Thyroid gland (tissue), 4 donors: ENCODE data around the gene ADRA2B. TPM values are rescaled to one million over a fixed set of nuclear protein-coding genes. Genes with fewer than 3 reads are reported as not detected.

Source experiments
- DNase-seq, 2 donors: peaks; one replicate each; pipeline ENCODE4 v3.0.0-alpha.2; 2019
- H3K27ac ChIP-seq, 3 donors: fragments of 200-600 bp; sonication (generic); 1 replicate in 2 of 3; 2 replicates in 1 of 3; pipeline ENCODE4 v1.5.1; 2016 to 2019; ENCODE audit warnings: mild to moderate bottlenecking in 1 of 3, moderate library complexity in 1 of 3
- H3K27me3 ChIP-seq: fragments of 200-600 bp; sonication (generic); one replicate; pipeline ENCODE4 v1.5.1; 2019
- H3K36me3 ChIP-seq, 2 donors: fragments of 200-600 bp; sonication (generic); one replicate each; pipeline ENCODE4 v1.5.1; 2016 to 2019
- H3K4me1 ChIP-seq, 2 donors: fragments of 200-600 bp; sonication (generic); one replicate each; pipeline ENCODE4 v1.5.1; 2017 to 2019
- H3K4me3 ChIP-seq, 3 donors: fragments of 200-600 bp; sonication (generic); replicated peaks in 1 of 3; 1 replicate in 2 of 3; 2 replicates in 1 of 3; pipeline ENCODE4 v1.5.1; 2016; ENCODE audit warnings: mild to moderate bottlenecking in 1 of 3
- H3K9me3 ChIP-seq: fragments of 200-600 bp; sonication (generic); one replicate; pipeline ENCODE4 v1.5.1; 2017
- CTCF ChIP-seq, 6 experiments: fragments of 200-600 bp in 3 of 6; fragments of 450-650 bp in 3 of 6; sonication (generic) in 3 of 6; IDR thresholded peaks; one replicate each; pipeline ENCODE4 v1.5.1; 2016 to 2019; ENCODE audit warnings: antibody characterized with exemption in 6 of 6, mild to moderate bottlenecking in 2 of 6, inconsistent platforms in 1 of 6, moderate library complexity in 1 of 6
- POLR2A ChIP-seq, 2 donors: fragments of 450-650 bp; IDR thresholded peaks; one replicate each; pipeline ENCODE4 v1.6.1; 2017; ENCODE audit warnings: antibody characterized with exemption in 2 of 2, mild to moderate bottlenecking in 2 of 2, moderate library complexity in 1 of 2
- WGBS, 2 donors: methylation state at CpG; one replicate each; pipeline ENCODE4 v1.1.5; 2017; 5-methylcytosine and 5-hydroxymethylcytosine counted together
- intact Hi-C: fragments of 100-400 bp; cut with DNase I; formaldehyde crosslinking; loops from one replicate; pipeline ENCODE4 v1.15.1; 2023
- total RNA-seq, 4 donors: library from RNA; depleted of rRNA; stranded (reverse); fragments of >200 nt; gene quantifications; one replicate each; pipeline ENCODE4 v1.2.3, GENCODE V29; 2016

Gene ADRA2B
- total RNA-seq, 4 donors from 2014 or later = 0.13 to 2.1 (median 1.0) TPM

GRCh38 chr2:96156926-96157648 lies 40.7 kb upstream of the ADRA2B start:
- TF ChIP-seq POLR2A (IDR thresholded peaks at IDR 0.05) (no peak), CTCF (IDR thresholded peaks at IDR 0.05) (no peak)
- no peaks in the 10 kb centered on the region for H3K27me3 ChIP-seq
- peaks cover 2 to 4% of the 10 kb centered on the region in 2 donors for H3K4me1 ChIP-seq
- H3K4me3 ChIP-seq = no peak overlapping the region
- no peak for DNase-seq
- intact Hi-C loops = no loop called here
- H3K9me3 ChIP-seq = no peaks in the 10 kb centered on the region
- H3K36me3 ChIP-seq = no peaks in the 10 kb centered on the region
- 81 to 84% methylated on average over 4 to 5 of the region's 5 CpGs for WGBS, 2 donors
- no peak overlapping the region for H3K27ac ChIP-seq

- 75 to 88% methylated on average over 9 to 10 of the region's 10 CpGs for WGBS, 2 donors
- no peak for DNase-seq
These were observed 39.8 kb upstream of the ADRA2B start for GRCh38 chr2:96156011-96156820.

GRCh38 chr2:96154506-96155380 lies 38.4 kb upstream of the ADRA2B start:
- WGBS, 2 donors = 78 to 79% methylated on average over 13 to 14 of the region's 16 CpGs
- no peak for TF ChIP-seq CTCF (IDR thresholded peaks at IDR 0.05)
- no peak for TF ChIP-seq POLR2A (IDR thresholded peaks at IDR 0.05)
- intact Hi-C loops = no loop called here
- Histone ChIP-seq H3K9me3 (no peaks in the 10 kb centered on the region), H3K27ac (no peak overlapping the region), H3K4me3 (no peak overlapping the region), H3K4me1 (peaks cover 5 to 13% of the 10 kb centered on the region in 2 donors), H3K27me3 (no peaks in the 10 kb centered on the region), H3K36me3 (no peaks in the 10 kb centered on the region)
- no peak for DNase-seq

More at GRCh38 chr2:96156011-96156820, 39.8 kb upstream of the ADRA2B start:
- Histone ChIP-seq H3K27ac (no peak overlapping the region), H3K36me3 (no peaks in the 10 kb centered on the region), H3K9me3 (no peaks in the 10 kb centered on the region), H3K27me3 (no peaks in the 10 kb centered on the region), H3K4me1 (peaks cover 5 to 10% of the 10 kb centered on the region in 2 donors), H3K4me3 (no peak overlapping the region)
- intact Hi-C loops = no loop called here
- TF ChIP-seq CTCF (IDR thresholded peaks at IDR 0.05) (no peak), POLR2A (IDR thresholded peaks at IDR 0.05) (no peak)

GRCh38 chr2:96153991-96154431 lies 37.6 kb upstream of the ADRA2B start:
- 79 to 88% methylated on average over 4 to 7 of the region's 7 CpGs for WGBS, 2 donors
- H3K4me1 ChIP-seq = peaks cover 5 to 14% of the 10 kb centered on the region in 2 donors

More at GRCh38 chr2:96153991-96154431, 37.6 kb upstream of the ADRA2B start:
- no peak overlapping the region for H3K4me3 ChIP-seq
- no peak for DNase-seq
- intact Hi-C loops = no loop called here
- no peaks in the 10 kb centered on the region for H3K36me3 ChIP-seq
- TF ChIP-seq CTCF (IDR thresholded peaks at IDR 0.05) (no peak), POLR2A (IDR thresholded peaks at IDR 0.05) (no peak)
- no peaks in the 10 kb centered on the region for H3K9me3 ChIP-seq
- no peak overlapping the region for H3K27ac ChIP-seq
- H3K27me3 ChIP-seq = no peaks in the 10 kb centered on the region
